Natural killer cell treated with Interleukin-12 subunit alpha and Interleukin-12 subunit beta and Interleukin-15 and Interleukin-18, amount 100 ng/mL, for 72 hours (primary cell): Measurements from ENCODE around the gene STRA6. TPM values are rescaled to one million over a fixed set of nuclear protein-coding genes. Genes with fewer than 3 reads are reported as not detected.

Source experiments
- ATAC-seq, 2 donors: fragments of 150-1000 bp; cut with Tn5 transposase in 1 of 2; sonication (Bioruptor Pico), chemical (Tn5 transposase) in 1 of 2; 2 replicates each; pipeline ENCODE4 v1.10.0; 2021
- DNase-seq: peaks from one replicate; pipeline ENCODE4 v3.0.0; 2022; ENCODE audit warnings: low spot score
- H3K27ac Mint-ChIP-seq, 2 donors: 1 replicate in 1 of 2; 2 replicates in 1 of 2; pipeline ENCODE4 v1.8.0; 2022; ENCODE audit warnings: mixed read lengths in 2 of 2, mild to moderate bottlenecking in 1 of 2, moderate library complexity in 1 of 2
- H3K27me3 Mint-ChIP-seq, 2 donors: 1 replicate in 1 of 2; 2 replicates in 1 of 2; pipeline ENCODE4 v1.8.0; 2022; ENCODE audit warnings: mixed read lengths in 2 of 2
- H3K36me3 Mint-ChIP-seq: one replicate; pipeline ENCODE4 v1.8.0; 2022; ENCODE audit warnings: mixed read lengths
- H3K4me1 Mint-ChIP-seq, 2 donors: 1 replicate in 1 of 2; 2 replicates in 1 of 2; pipeline ENCODE4 v1.8.0; 2022; ENCODE audit warnings: low read depth in 2 of 2, mixed read lengths in 2 of 2, mild to moderate bottlenecking in 1 of 2
- H3K4me3 Mint-ChIP-seq: one replicate; pipeline ENCODE4 v1.8.0; 2022; ENCODE audit warnings: mixed read lengths
- H3K9me3 Mint-ChIP-seq: 2 replicates; pipeline ENCODE4 v1.8.0; 2022; ENCODE audit warnings: mixed read lengths
- total RNA-seq, 2 donors: library from RNA; stranded (reverse); gene quantifications; one replicate each; pipeline ENCODE4 v1.2.3, GENCODE V29; 2022

STRA6 gene
- total RNA-seq, 2 donors from 2014 or later = not detected

- Mint-ChIP-seq H3K27ac (no peak overlapping the region), H3K9me3 (no peaks in the 10 kb centered on the region), H3K4me1 (no peaks in the 10 kb centered on the region), H3K36me3 (no peaks in the 10 kb centered on the region), H3K4me3 (no peak overlapping the region), H3K27me3 (peaks cover 8 to 14% of the 10 kb centered on the region in 2 donors)
- DNase-seq (no peak), ATAC-seq (peak in 1 of 2 donors; percentile 17)
Measured at GRCh38 chr15:74207652-74208440, 5.3 kb upstream of the STRA6 start.

GRCh38 chr15:74206801-74207281, 4.3 kb upstream of the STRA6 start:
- Mint-ChIP-seq H3K9me3 (no peaks in the 10 kb centered on the region), H3K36me3 (no peaks in the 10 kb centered on the region), H3K4me3 (no peak overlapping the region), H3K4me1 (no peaks in the 10 kb centered on the region), H3K27me3 (peaks cover 7 to 12% of the 10 kb centered on the region in 2 donors), H3K27ac (no peak overlapping the region)
- no peak for DNase-seq
- no peak for ATAC-seq

DNA sequence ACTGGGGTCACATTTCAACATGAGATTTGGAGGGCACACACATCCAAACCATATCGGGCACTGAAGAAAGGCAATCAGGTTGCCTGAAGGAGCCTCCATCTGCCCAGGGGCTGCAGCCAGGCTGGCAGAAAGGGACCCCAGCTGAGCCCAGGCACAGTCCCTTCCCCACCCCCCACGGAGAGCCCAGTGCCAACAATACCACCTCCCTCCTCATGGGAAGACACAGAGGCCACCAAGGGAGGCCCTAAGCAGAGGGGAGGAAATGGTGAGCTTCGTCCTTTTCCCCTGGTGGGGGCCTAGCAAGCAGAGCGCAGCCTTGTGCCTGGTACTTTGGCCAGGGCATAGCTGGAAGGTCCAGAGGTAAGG, 3.0 kb upstream of the STRA6 start:
- Mint-ChIP-seq H3K27me3 (peaks cover 6 to 7% of the 10 kb centered on the region in 2 donors), H3K4me3 (no peak overlapping the region), H3K9me3 (no peaks in the 10 kb centered on the region), H3K36me3 (no peaks in the 10 kb centered on the region), H3K4me1 (no peaks in the 10 kb centered on the region), H3K27ac (no peak overlapping the region)
- ATAC-seq (no peak), DNase-seq (no peak)

- ATAC-seq (no peak), DNase-seq (no peak)
- Mint-ChIP-seq H3K36me3 (no peaks in the 10 kb centered on the region), H3K27ac (no peak overlapping the region), H3K4me3 (no peak overlapping the region), H3K4me1 (no peaks in the 10 kb centered on the region), H3K9me3 (no peaks in the 10 kb centered on the region), H3K27me3 (peaks cover 6 to 7% of the 10 kb centered on the region in 2 donors)
Measured at GRCh38 chr15:74203914-74204431, 1.4 kb upstream of the STRA6 start.

DNA sequence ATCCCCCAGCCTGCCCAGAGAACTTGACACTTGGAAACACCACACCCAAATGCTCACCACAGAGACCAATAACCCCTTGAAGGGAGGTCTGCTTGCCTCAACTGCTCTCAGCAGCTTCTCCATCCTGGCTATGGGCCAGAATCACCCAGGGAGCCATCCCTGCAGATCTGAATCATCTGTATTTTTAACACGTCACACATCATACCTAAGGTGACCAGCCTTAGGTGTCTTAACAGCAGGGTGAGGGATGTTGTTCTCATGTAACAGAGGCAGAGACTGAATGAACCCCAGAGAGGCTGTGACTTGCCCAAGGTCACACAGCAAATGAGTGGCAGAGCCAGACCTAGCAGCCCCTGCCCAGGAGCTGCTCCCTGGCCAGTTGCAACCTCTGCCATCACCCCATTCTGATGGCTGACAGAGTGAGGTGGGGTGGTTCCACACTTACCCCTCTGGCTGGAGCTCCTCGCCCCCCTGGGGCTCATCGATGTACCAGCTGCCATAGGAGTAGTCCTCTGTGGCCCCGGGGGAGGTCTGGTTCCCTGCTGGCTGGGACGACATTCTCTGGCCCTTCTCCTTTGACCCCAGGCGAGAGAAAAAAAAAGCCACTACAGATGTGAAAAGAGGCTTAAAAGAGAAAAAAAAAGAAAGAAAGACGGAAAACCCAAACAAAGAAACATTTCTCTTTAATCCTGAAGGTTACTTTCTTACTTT, 722 bp downstream of the STRA6 start:
- ATAC-seq (no peak), DNase-seq (no peak)
- Mint-ChIP-seq H3K9me3 (no peaks in the 10 kb centered on the region), H3K27ac (no peak overlapping the region), H3K4me1 (no peaks in the 10 kb centered on the region), H3K4me3 (no peak overlapping the region), H3K36me3 (no peaks in the 10 kb centered on the region), H3K27me3 (peaks cover 0 to 3% of the 10 kb centered on the region in 2 donors)

DNA sequence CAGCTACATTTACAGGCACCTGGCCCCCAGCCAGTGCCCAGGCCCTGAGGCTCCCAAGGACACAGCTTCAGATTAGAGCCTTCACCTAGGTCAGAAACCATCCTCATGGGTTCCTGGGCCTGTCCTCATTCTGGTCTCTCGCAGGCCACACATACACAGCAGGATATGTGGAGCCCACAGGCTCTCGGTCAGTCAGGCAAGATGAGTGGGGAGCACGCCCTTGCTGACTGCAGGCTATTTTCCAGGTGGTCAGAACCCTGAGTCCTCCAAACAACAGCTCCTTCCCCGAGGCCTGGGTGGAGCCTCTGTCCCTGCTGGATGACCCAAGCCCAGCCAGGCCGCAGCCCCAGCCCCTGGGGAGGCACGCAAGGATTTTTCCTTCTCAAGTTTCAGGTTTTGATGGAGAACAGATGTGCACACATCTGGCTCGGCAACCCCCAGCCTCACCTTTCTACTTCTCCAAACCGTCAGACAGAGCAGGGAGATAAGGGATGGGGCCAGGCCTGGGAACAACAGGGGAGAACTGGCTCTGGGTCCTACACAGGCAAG, 1.6 kb downstream of the STRA6 start:
- DNase-seq (no peak), ATAC-seq (no peak)
- no peaks in the 10 kb centered on the region for H3K4me1 Mint-ChIP-seq
- no peak overlapping the region for H3K27ac Mint-ChIP-seq
- no peaks in the 10 kb centered on the region for H3K36me3 Mint-ChIP-seq
- H3K27me3 Mint-ChIP-seq = peaks cover 0 to 3% of the 10 kb centered on the region in 2 donors
- H3K9me3 Mint-ChIP-seq = no peaks in the 10 kb centered on the region
- no peak overlapping the region for H3K4me3 Mint-ChIP-seq

DNA sequence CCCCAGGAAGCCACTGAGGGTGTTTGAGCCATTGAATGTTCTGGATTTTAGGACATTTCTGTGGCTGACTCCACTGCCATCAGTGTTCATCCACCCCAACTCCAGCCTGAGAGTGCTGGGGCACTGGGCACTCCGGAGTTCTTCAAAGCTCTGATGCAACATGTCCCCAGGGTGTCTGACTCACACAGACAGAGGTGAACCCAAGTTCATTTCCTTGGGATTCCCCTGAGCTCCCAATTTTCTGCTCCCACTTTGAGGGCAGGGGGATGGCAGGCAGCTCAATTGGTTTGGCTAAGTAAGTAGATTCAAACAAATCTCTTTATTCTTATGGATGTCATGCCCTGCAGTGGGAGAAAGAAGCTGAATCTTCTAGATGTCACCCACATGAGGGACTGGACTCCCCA, 2.2 kb downstream of the STRA6 start:
- Mint-ChIP-seq H3K4me1 (no peaks in the 10 kb centered on the region), H3K9me3 (no peaks in the 10 kb centered on the region), H3K4me3 (no peak overlapping the region), H3K27me3 (peaks cover 0 to 3% of the 10 kb centered on the region in 2 donors), H3K36me3 (no peaks in the 10 kb centered on the region), H3K27ac (no peak overlapping the region)
- no peak for ATAC-seq
- no peak for DNase-seq

DNA sequence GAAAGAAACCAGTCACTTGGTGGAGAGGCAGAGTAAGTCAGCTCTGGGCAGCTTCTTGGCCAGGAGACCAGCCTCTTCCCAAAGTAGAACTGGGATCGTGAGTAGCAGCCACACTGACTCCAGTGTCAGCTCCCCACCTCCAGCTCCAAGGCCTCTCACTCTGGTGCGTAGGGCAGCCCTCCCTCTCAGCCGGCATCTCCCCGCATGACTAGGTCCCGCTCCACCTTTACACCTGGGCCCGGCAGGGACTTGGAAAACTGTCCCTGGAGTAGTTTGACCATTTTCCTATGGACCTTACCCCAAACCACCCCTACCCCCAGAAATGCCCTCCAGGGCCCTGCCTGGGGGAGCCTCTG, 3.3 kb downstream of the STRA6 start:
- Mint-ChIP-seq H3K27ac (no peak overlapping the region), H3K27me3 (peaks cover 0 to 3% of the 10 kb centered on the region in 2 donors), H3K36me3 (no peaks in the 10 kb centered on the region), H3K4me1 (no peaks in the 10 kb centered on the region), H3K9me3 (no peaks in the 10 kb centered on the region), H3K4me3 (no peak overlapping the region)
- DNase-seq (no peak), ATAC-seq (no peak)

DNA sequence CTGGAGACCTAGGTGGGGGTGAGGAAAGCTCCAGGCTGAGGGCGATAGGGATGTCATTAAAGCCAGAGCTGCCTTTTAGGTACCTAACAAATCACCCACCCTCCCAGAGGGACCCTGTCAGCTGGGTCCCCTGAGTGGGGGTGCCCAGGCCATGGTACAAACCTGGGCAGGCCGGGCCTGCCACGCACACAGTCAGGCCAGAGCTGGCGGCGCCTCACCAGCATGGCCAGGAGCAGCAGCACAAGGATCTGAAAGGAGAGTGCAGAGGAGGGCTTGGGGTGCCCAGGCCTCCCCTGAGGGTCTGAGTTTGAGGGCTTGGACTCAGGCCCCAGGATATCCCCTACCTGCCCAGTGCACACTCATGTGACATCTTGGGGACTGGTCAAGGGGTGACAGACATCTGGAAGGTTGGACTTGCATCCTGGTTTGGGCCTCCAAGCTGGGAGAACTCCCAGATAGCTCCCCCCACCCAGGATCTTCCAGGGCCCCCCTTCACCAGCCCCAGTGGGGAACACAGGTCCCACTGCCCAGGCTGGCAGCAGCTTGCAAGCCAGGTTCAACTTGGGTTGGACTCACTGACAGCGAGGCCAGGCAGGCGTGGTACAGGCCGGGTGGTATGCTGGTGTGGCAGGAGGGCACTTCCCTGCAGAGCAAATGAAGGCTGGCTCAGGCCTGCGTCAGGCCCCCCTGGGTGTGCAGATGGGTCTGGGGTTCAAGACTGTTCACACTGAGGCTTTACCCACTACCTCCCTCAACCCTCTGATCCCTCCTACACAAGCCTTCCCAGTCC, 5.2 kb downstream of the STRA6 start:
- no peak for DNase-seq
- H3K4me3 Mint-ChIP-seq = no peak overlapping the region
- no peak for ATAC-seq
- no peak overlapping the region for H3K27ac Mint-ChIP-seq
- H3K36me3 Mint-ChIP-seq = no peaks in the 10 kb centered on the region
- H3K9me3 Mint-ChIP-seq = no peaks in the 10 kb centered on the region
- peaks cover 0 to 5% of the 10 kb centered on the region in 2 donors for H3K27me3 Mint-ChIP-seq
- H3K4me1 Mint-ChIP-seq = no peaks in the 10 kb centered on the region

GRCh38 chr15:74196175-74196574, 6.4 kb downstream of the STRA6 start:
- no peaks in the 10 kb centered on the region for H3K4me1 Mint-ChIP-seq
- no peak overlapping the region for H3K27ac Mint-ChIP-seq
- H3K27me3 Mint-ChIP-seq = peaks cover 0 to 2% of the 10 kb centered on the region in 2 donors
- no peak overlapping the region for H3K4me3 Mint-ChIP-seq
- ATAC-seq (no peak), DNase-seq (no peak)
- H3K36me3 Mint-ChIP-seq = no peaks in the 10 kb centered on the region
- H3K9me3 Mint-ChIP-seq = no peaks in the 10 kb centered on the region

DNA sequence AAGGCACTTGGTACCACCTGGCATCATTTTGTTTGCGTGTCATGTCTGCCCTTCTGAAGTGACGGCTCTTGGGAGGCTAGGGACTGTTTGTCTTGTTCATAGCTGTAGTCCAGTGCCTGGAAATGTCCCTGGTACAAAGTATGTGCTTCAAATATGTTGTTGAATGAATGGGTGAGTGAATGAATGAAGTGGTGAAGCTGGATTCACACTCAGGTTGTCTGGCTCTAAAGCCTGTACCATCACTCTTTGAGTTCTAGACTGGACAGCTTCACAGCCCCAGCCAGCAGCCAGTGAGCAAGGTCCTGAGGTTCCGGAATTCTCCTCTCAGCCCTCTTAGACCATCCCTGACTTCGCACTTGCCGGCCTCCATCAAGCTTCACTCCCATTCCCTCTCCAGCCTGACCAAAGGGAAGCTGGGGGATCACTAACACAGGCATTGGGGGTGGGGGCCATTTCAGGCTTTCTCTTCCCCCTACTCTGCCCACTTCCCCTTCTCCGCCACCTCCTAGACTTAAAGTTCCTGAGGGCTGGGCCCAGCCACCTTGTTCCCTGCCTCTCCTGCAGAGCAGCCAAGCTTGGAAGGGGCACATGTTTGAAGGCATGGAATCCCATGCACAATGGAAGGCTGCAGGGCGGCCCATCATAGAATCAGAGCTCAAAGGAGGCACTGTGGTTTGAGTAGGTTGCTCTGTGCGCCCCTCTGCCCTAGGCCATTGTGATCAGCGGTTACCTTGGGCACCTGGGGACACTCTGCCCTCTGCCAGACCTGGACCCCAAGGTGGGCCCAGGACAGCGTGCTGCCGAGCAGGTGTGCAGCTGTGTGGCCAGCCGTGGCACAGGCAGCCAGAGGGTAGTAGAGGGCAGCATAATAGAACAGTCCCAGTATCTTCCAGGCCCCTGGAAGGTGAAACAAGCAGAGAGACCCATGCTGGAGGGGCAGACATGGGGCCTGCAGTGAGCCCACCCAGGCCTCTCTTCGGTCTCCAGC, 7.7 kb downstream of the STRA6 start:
- Mint-ChIP-seq H3K36me3 (no peaks in the 10 kb centered on the region), H3K9me3 (no peaks in the 10 kb centered on the region), H3K4me3 (no peak overlapping the region), H3K4me1 (no peaks in the 10 kb centered on the region), H3K27me3 (peaks cover 0 to 2% of the 10 kb centered on the region in 2 donors), H3K27ac (no peak overlapping the region)
- no peak for DNase-seq
- no peak for ATAC-seq

GRCh38 chr15:74193905-74194304, 8.7 kb downstream of the STRA6 start:
- no peak overlapping the region for H3K4me3 Mint-ChIP-seq
- no peak overlapping the region for H3K27ac Mint-ChIP-seq
- H3K27me3 Mint-ChIP-seq = peaks cover 0 to 2% of the 10 kb centered on the region in 2 donors
- DNase-seq (no peak), ATAC-seq (no peak)
- no peaks in the 10 kb centered on the region for H3K36me3 Mint-ChIP-seq
- H3K9me3 Mint-ChIP-seq = no peaks in the 10 kb centered on the region
- no peaks in the 10 kb centered on the region for H3K4me1 Mint-ChIP-seq
